HG02840 (cell line): ENCODE results near the gene SEMA6A.

Experiments used
- ATAC-seq: cut with Tn5 transposase; IDR thresholded peaks from one replicate; pipeline ENCODE4 v1.9.1; 2021; ENCODE audit warnings: mild to moderate bottlenecking, moderate library complexity, moderate number of reproducible peaks; ENCODE audit not compliant: unreplicated experiment, low FRiP score

Gene SEMA6A

GRCh38 chr5:116442931-116443551 is 131.6 kb downstream of the SEMA6A start:
- ATAC-seq, result no peak

- ATAC-seq, result no peak
Observed at GRCh38 chr5:116442095-116442534, 132.5 kb downstream of the SEMA6A start.

GRCh38 chr5:116441223-116441622 is 133.4 kb downstream of the SEMA6A start:
- no peak for ATAC-seq

- no peak for ATAC-seq
Observed at GRCh38 chr5:116440457-116441001, 134.1 kb downstream of the SEMA6A start.

GRCh38 chr5:116439905-116440304 is 134.7 kb downstream of the SEMA6A start:
- ATAC-seq, result no peak

GRCh38 chr5:116438979-116439554 is 135.6 kb downstream of the SEMA6A start:
- ATAC-seq, result no peak

- no peak for ATAC-seq
Observed at GRCh38 chr5:116437922-116438578, 136.6 kb downstream of the SEMA6A start.

- no peak for ATAC-seq
Observed at GRCh38 chr5:116437351-116437705, 137.3 kb downstream of the SEMA6A start.

GRCh38 chr5:116436674-116437350 is 137.8 kb downstream of the SEMA6A start:
- no peak for ATAC-seq

GRCh38 chr5:116428966-116429365 is 145.7 kb downstream of the SEMA6A start:
- ATAC-seq, result no peak

- ATAC-seq, result no peak
Observed at GRCh38 chr5:116428413-116428812, 146.2 kb downstream of the SEMA6A start.

GRCh38 chr5:116424951-116425350 is 149.7 kb downstream of the SEMA6A start:
- ATAC-seq, result no peak

GRCh38 chr5:116424258-116424615 is 150.4 kb downstream of the SEMA6A start:
- no peak for ATAC-seq

- no peak for ATAC-seq
Observed at GRCh38 chr5:116423587-116424257, 150.9 kb downstream of the SEMA6A start.

GRCh38 chr5:116423141-116423540 is 151.5 kb downstream of the SEMA6A start:
- no peak for ATAC-seq

- ATAC-seq, result no peak
Observed at GRCh38 chr5:116421080-116421629, 153.5 kb downstream of the SEMA6A start.

- ATAC-seq, result no peak
Observed at GRCh38 chr5:116420540-116420939, 154.1 kb downstream of the SEMA6A start.

GRCh38 chr5:116419258-116419657 is 155.4 kb downstream of the SEMA6A start:
- ATAC-seq, result no peak

GRCh38 chr5:116418774-116419173 is 155.8 kb downstream of the SEMA6A start:
- no peak for ATAC-seq

- ATAC-seq, result no peak
Observed at GRCh38 chr5:116418016-116418415, 156.6 kb downstream of the SEMA6A start.
